HL-60 (cell line): Measurements from ENCODE around the gene FBL.

ENCODE experiments used
- CTCF ChIP-seq: IDR thresholded peaks from one replicate; pipeline ENCODE4 v1.5.1; 2011; ENCODE audit warnings: low read length, control low read depth, inconsistent platforms; ENCODE audit not compliant: insufficient read depth
- GABPA ChIP-seq: IDR thresholded peaks from 2 replicates; pipeline ENCODE4 v1.6.1; 2012; ENCODE audit warnings: low read depth

GRCh38 chr19:39837978-39838377 is 8.2 kb downstream of the FBL start:
- TF ChIP-seq CTCF (no peak), GABPA (no peak)
